ENCODE results near the gene PARVB. TPM values are rescaled to one million over a fixed set of nuclear protein-coding genes. Genes with fewer than 3 reads are reported as not detected.
A peak's percentile ranks its signal among the peaks of the same experiment; 100 is the strongest.

Gene PARVB
- polyA plus RNA-seq, 1 experiment = 65.8 TPM

DNA sequence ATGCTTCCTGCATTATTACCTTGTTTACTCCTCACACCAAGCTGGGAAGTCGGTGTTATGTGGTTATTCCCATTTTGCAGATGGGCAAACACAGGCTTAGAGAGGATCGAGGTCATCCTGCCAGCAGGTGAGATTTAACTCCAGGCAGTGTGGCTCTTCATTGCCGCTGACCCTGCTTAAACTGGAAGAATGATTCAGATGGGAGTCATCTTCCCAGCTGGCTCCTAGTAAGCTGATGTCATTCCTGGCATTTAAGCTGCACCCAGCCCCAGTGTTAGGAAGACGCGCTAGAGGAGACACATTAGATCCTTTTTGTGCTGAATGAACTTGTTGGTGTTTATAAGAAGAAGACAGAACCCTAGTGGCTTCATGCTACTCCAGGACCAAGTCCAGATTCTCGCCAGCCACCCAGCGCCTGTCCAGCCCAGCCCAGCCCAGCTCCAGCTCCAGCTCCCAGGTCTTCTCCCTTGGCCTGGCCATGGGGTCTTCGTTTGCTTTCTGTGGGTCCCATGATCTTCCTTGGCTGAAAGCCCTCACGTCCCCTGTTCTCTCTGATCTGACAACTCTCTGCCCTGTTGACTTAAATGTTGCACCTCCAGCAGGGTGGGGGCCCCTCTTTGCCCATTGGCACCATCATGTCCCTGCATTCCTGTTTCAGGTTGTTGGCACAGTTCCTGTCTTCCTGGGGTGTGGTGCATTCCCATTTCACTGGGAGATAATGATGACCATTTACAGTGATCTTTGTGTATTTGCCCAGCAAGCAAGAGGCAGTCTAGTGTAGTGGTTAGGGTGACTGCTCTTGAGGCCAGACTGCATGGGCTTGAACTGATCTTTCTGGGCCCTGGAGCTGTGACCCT lies 13.6 kb downstream of the PARVB start:
- peak; percentile 88 for DNase-seq (ENCODE audit: low read depth)
- Histone ChIP-seq H3K36me3 (ENCODE audit: control insufficient read depth, insufficient read depth, low read length) (no peaks in the 10 kb centered on the region), H3K4me3 (ENCODE audit: low read depth, low read length) (no peak overlapping the region), H3K27me3 (ENCODE audit: control insufficient read depth, insufficient read depth, low read length) (no peaks in the 10 kb centered on the region)
- ChIA-PET POLR2A (no interaction called here), CTCF (interaction anchor here (0.7 to 2.7 kb wide), 6 partner anchors 10 to 212 kb away, joined by 3 to 9 read pairs (median 3); no protein-coding TSS in a partner anchor)
- TF ChIP-seq, protein P1, sequence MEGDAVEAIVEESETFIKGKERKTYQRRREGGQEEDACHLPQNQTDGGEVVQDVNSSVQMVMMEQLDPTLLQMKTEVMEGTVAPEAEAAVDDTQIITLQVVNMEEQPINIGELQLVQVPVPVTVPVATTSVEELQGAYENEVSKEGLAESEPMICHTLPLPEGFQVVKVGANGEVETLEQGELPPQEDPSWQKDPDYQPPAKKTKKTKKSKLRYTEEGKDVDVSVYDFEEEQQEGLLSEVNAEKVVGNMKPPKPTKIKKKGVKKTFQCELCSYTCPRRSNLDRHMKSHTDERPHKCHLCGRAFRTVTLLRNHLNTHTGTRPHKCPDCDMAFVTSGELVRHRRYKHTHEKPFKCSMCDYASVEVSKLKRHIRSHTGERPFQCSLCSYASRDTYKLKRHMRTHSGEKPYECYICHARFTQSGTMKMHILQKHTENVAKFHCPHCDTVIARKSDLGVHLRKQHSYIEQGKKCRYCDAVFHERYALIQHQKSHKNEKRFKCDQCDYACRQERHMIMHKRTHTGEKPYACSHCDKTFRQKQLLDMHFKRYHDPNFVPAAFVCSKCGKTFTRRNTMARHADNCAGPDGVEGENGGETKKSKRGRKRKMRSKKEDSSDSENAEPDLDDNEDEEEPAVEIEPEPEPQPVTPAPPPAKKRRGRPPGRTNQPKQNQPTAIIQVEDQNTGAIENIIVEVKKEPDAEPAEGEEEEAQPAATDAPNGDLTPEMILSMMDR (IDR thresholded peaks at IDR 0.05; ENCODE audit: insufficient read depth, low read depth, low read length) = no peak

DNA sequence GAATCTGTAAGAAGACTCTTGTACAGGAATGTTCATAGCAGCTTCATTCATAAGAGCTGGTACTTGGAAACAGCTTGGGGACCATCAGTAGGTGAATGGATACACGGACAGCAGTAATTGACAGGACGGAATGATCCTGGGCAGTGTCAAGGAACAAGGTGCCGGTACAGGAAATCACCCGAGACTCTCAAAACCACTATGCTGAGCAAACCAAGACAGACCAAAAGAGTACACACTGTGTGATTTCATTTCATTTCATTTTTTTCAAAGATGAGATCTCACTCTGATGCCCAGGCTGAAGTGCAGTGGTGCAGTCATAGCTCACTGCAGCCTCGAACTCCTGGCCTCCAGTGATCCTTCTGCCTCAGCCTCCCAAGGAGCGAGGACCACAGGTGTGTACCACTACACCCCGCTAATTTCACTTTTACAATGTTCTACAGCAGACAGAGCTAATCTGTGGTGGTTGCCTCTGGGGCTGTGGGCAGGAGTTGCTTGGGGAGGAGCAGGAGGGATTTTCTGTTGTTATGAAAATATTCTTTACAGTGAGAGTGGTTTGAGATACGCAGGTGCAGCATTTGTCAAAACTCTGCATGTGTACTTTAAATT lies 15.6 kb downstream of the PARVB start:
- no peak for DNase-seq (ENCODE audit: low read depth)
- POLR2A ChIA-PET = no interaction called here
- CTCF ChIA-PET = interaction anchor here (2.0 to 2.7 kb wide), 2 partner anchors 43 to 46 kb away, joined by 4 to 9 read pairs; no protein-coding TSS in a partner anchor
- H3K27me3 ChIP-seq (ENCODE audit: control insufficient read depth, insufficient read depth, low read length) = no peaks in the 10 kb centered on the region
- no peaks in the 10 kb centered on the region for H3K36me3 ChIP-seq (ENCODE audit: control insufficient read depth, insufficient read depth, low read length)
- TF ChIP-seq, protein P1 (IDR thresholded peaks at IDR 0.05; ENCODE audit: insufficient read depth, low read depth, low read length) = no peak
- no peak overlapping the region for H3K4me3 ChIP-seq (ENCODE audit: low read depth, low read length)

DNA sequence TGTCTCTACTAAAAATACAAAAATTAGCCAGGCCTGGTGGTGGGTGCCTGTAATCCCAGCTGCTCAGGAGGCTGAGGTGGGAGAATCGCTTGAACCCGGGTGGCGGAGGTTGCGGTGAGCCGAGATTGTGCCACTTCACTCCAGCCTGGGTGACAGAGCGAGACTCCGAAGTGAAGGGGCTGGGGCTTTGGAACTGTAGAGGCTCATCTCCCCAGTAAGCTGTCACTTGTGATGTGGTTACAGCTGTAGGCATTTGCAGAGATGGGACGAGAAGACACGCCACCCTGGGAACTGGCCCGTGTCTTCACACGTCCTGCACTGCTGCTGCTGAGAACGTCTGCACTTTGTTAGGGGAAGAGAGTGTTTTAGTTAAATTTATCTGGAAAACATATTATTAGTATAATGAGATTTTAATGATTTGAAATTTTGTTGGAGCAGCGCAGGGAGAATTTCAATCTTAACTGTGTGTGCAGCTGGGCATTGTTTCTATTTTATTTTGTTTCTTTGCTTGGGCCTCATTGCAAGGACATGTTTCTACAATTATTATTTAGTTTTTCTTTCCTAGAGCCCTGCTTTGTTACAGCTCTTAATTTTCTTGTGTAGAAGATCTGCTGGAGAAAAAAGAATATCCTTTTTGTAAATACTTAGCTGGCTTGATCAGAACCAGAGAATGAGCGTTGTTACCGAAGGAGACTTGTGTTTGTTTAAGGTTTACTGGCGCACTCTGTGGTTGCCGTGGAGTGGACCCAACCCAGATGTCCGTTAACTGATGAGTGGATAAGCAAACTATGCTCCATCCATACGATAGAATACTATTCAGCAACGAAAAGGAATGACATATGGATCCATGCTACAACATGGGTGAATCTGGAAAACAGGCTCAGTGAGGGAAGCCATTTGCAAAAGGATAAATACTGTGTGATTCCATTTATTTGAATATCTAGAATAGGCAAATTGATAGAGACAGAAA lies 18.4 kb downstream of the PARVB start:
- H3K4me3 ChIP-seq (ENCODE audit: low read depth, low read length) = no peak overlapping the region
- CTCF ChIA-PET = interaction anchor here (1.6 to 1.8 kb wide), 2 partner anchors 14 to 49 kb away, joined by 6 to 7 read pairs; no protein-coding TSS in a partner anchor

DNA sequence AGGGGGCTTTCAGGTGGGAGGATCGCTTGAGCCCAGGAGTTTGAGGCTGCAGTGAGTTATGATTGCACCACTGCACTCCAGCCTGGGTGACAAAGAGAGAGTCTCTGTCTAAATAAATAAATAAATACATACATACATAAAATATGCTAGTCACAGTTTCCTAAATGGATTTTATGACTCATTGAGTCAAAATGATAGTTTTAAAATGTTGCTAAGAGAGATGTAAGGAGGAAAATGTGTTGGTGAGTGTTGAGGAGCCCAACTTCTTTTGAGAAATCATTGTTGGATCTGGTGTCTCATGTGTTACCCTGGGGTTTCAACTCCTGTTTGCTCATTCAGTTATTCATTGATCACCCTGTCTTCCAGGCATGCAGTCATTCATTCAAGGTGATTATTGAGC lies 21.0 kb downstream of the PARVB start:
- CTCF ChIA-PET = no interaction called here
- no peak overlapping the region for H3K4me3 ChIP-seq (ENCODE audit: low read depth, low read length)
- TF ChIP-seq, protein P1 (IDR thresholded peaks at IDR 0.05; ENCODE audit: insufficient read depth, low read depth, low read length) = no peak
- H3K27me3 ChIP-seq (ENCODE audit: control insufficient read depth, insufficient read depth, low read length) = no peaks in the 10 kb centered on the region
- DNase-seq (ENCODE audit: low read depth) = no peak
- H3K36me3 ChIP-seq (ENCODE audit: control insufficient read depth, insufficient read depth, low read length) = no peaks in the 10 kb centered on the region
- POLR2A ChIA-PET = no interaction called here

More for the DNA sequence above, 18.4 kb downstream of the PARVB start:
- no peaks in the 10 kb centered on the region for H3K36me3 ChIP-seq (ENCODE audit: control insufficient read depth, insufficient read depth, low read length)
- TF ChIP-seq, protein P1 (IDR thresholded peaks at IDR 0.05; ENCODE audit: insufficient read depth, low read depth, low read length) = no peak
- DNase-seq (ENCODE audit: low read depth) = no peak
- no peaks in the 10 kb centered on the region for H3K27me3 ChIP-seq (ENCODE audit: control insufficient read depth, insufficient read depth, low read length)
- POLR2A ChIA-PET = no interaction called here

All from BJ (cell line).